Body of pancreas (tissue), 4 donors: ENCODE data around the gene SLC24A3. TPM values are rescaled to one million over a fixed set of nuclear protein-coding genes. Genes with fewer than 3 reads are reported as not detected.

ENCODE experiments used
- ATAC-seq: fragments of 150-250 bp; one replicate; pipeline ENCODE4 v1.9.1; 2016
- DNase-seq, 4 donors: peaks; one replicate each; pipeline ENCODE4 v3.0.0-alpha.2; 2019
- H3K27ac ChIP-seq, 4 donors: fragments of 200-600 bp; sonication (generic); 1 replicate in 3 of 4; 2 replicates in 1 of 4; pipeline versions ENCODE4 v1.5.1 to v1.6.1; 2016 to 2019; ENCODE audit warnings: mild to moderate bottlenecking in 1 of 4, mixed read lengths in 1 of 4, moderate library complexity in 1 of 4
- H3K27me3 ChIP-seq, 2 donors: fragments of 200-600 bp; sonication (generic); one replicate each; pipeline ENCODE4 v1.6.0; 2016; ENCODE audit warnings: mild to moderate bottlenecking in 1 of 2
- H3K36me3 ChIP-seq, 2 donors: fragments of 200-600 bp; sonication (generic); replicated peaks in 1 of 2; 2 replicates each; pipeline ENCODE4 v1.5.1; 2016; ENCODE audit warnings: low read depth in 2 of 2; ENCODE audit not compliant: insufficient read depth in 1 of 2
- H3K4me1 ChIP-seq: fragments of 200-600 bp; sonication (generic); one replicate; pipeline ENCODE4 v1.6.0; 2016
- H3K4me3 ChIP-seq, 2 donors: fragments of 200-600 bp; sonication (generic); 1 replicate in 1 of 2; 2 replicates in 1 of 2; pipeline ENCODE4 v1.5.1; 2016 to 2019
- H3K9me3 ChIP-seq, 3 donors: fragments of 200-600 bp; sonication (generic); 1 replicate in 2 of 3; 2 replicates in 1 of 3; pipeline ENCODE4 v1.5.1; 2016
- POLR2A ChIP-seq, 3 donors: fragments of 450-650 bp; IDR thresholded peaks; one replicate each; pipeline ENCODE4 v1.6.1; 2016; ENCODE audit warnings: antibody characterized with exemption in 3 of 3, mild to moderate bottlenecking in 2 of 3
- WGBS, 2 donors: methylation state at CpG; one replicate each; pipeline ENCODE4 v1.1.5; 2017; 5-methylcytosine and 5-hydroxymethylcytosine counted together
- intact Hi-C: fragments of 100-400 bp; cut with DNase I; formaldehyde crosslinking; loops from one replicate; pipeline ENCODE4 v1.15.1; 2023
- total RNA-seq, 2 donors: library from RNA; depleted of rRNA; stranded (reverse); fragments of >200 nt; gene quantifications; one replicate each; pipeline ENCODE4 v1.1.0, GENCODE V29; 2016
- TF ChIP-seq, protein P1 (sequence below), 7 experiments: fragments of 450-650 bp in 4 of 7; fragments of 200-600 bp in 3 of 7; sonication (generic) in 3 of 7; IDR thresholded peaks; one replicate each; pipeline ENCODE4 v1.5.1; 2016 to 2019; ENCODE audit warnings: antibody characterized with exemption in 7 of 7

Gene SLC24A3
- total RNA-seq, 2 donors from 2014 or later = 0.66 to 1.0 TPM

DNA sequence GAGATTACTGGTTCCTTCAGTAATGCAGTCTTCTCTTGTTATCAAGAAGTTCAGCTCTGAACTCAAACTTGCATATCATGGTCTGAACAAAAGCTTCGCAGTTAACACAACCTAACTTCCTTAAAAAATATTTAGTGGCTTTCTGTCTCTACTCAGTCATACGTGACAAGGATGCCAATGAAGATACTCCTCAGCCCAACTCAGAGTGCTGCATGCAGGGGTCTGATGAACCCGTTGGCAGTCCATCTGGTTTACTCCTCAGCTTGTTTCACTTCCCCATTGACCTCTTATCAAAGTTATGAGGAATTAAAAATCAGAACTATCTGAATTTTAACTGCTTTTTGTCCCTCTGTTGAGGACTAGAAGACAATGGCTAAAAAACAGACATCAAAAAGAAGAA lies 489.0 kb downstream of the SLC24A3 start:
- WGBS, 2 donors = 65 to 77% methylated on average over 3 of the region's 3 CpGs
- no peak overlapping the region for H3K27ac ChIP-seq
- no peaks in the 10 kb centered on the region for H3K36me3 ChIP-seq
- TF ChIP-seq, protein P1, sequence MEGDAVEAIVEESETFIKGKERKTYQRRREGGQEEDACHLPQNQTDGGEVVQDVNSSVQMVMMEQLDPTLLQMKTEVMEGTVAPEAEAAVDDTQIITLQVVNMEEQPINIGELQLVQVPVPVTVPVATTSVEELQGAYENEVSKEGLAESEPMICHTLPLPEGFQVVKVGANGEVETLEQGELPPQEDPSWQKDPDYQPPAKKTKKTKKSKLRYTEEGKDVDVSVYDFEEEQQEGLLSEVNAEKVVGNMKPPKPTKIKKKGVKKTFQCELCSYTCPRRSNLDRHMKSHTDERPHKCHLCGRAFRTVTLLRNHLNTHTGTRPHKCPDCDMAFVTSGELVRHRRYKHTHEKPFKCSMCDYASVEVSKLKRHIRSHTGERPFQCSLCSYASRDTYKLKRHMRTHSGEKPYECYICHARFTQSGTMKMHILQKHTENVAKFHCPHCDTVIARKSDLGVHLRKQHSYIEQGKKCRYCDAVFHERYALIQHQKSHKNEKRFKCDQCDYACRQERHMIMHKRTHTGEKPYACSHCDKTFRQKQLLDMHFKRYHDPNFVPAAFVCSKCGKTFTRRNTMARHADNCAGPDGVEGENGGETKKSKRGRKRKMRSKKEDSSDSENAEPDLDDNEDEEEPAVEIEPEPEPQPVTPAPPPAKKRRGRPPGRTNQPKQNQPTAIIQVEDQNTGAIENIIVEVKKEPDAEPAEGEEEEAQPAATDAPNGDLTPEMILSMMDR (IDR thresholded peaks at IDR 0.05) = no peak
- TF ChIP-seq POLR2A (IDR thresholded peaks at IDR 0.05) = no peak
- H3K9me3 ChIP-seq = peaks cover 0 to 4% (median 0%) of the 10 kb centered on the region in 3 donors
- no peaks in the 10 kb centered on the region for H3K27me3 ChIP-seq
- no peaks in the 10 kb centered on the region for H3K4me1 ChIP-seq
- DNase-seq (peak in 1 of 4 donors; percentile 19), ATAC-seq (no peak)
- no peak overlapping the region for H3K4me3 ChIP-seq
- intact Hi-C loops = no loop called here

DNA sequence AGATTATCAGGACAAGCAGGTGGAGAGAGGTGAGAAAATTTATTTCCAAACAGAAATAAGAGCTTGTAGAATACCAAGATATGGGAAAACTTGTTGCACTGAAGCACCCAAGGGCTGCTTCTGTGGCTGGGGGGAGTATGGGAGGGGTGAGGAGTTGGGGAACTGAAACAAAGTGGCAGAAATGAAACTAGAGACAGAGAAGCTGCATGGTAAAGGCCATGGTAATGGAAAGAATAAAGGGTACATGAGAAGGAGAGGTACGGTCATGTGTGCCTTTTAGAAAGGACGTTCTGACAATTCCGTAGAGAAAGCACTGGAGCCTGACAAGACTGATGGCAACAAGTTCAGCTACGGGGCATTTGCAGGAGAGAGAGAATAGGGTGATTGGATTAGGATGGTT lies 494.0 kb downstream of the SLC24A3 start:
- Histone ChIP-seq H3K9me3 (peaks cover 0 to 4% (median 0%) of the 10 kb centered on the region in 3 donors), H3K4me1 (no peaks in the 10 kb centered on the region), H3K36me3 (no peaks in the 10 kb centered on the region), H3K27me3 (no peaks in the 10 kb centered on the region), H3K27ac (no peak overlapping the region), H3K4me3 (no peak overlapping the region)
- WGBS, 2 donors = 73 to 75% methylated on average over 4 of the region's 4 CpGs
- TF ChIP-seq, protein P1 (IDR thresholded peaks at IDR 0.05) = no peak
- TF ChIP-seq POLR2A (IDR thresholded peaks at IDR 0.05) = no peak
- DNase-seq = no peak
- intact Hi-C loops = no loop called here
- ATAC-seq = no peak

DNA sequence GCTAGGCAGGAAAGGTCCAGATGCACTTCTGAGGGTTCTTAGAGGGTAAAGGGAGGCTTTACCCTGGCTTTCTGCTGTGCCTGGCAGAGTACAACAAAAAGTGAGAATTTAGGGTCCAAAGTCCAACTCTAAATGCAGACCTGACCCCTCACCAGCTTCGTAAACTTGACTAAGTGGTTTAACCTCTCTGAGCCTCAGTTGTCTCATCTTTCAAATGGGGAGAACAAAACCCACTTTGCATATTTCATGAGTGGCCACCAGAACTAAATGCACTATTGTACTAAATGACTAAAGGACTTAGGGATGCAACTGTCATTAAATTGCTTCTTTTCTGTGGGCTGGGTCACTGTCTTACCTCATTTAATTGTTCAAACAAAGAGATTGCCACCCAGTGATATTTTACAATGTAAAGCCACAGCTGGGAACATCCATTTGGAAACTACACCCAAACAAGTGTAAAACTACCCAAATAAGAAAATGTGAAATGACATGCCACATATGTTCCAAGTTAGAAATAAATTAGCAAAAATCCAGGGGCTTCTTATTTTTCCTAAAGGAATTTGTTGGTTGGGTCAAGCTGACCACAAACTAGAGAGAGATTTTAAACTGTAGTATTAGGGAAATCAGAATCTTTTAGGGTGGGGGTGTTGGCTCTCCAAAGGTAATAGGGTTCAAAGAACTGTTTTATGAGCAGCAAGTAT lies 497.3 kb downstream of the SLC24A3 start:
- DNase-seq (no peak), ATAC-seq (no peak)
- Histone ChIP-seq H3K4me1 (no peaks in the 10 kb centered on the region), H3K27me3 (no peaks in the 10 kb centered on the region), H3K4me3 (no peak overlapping the region), H3K9me3 (no peaks in the 10 kb centered on the region), H3K36me3 (no peaks in the 10 kb centered on the region), H3K27ac (no peak overlapping the region)
- intact Hi-C loops = no loop called here
- TF ChIP-seq, protein P1 (IDR thresholded peaks at IDR 0.05) = no peak
- no peak for TF ChIP-seq POLR2A (IDR thresholded peaks at IDR 0.05)
- 11 to 63% methylated on average over 1 of the region's 1 CpG for WGBS, 2 donors

DNA sequence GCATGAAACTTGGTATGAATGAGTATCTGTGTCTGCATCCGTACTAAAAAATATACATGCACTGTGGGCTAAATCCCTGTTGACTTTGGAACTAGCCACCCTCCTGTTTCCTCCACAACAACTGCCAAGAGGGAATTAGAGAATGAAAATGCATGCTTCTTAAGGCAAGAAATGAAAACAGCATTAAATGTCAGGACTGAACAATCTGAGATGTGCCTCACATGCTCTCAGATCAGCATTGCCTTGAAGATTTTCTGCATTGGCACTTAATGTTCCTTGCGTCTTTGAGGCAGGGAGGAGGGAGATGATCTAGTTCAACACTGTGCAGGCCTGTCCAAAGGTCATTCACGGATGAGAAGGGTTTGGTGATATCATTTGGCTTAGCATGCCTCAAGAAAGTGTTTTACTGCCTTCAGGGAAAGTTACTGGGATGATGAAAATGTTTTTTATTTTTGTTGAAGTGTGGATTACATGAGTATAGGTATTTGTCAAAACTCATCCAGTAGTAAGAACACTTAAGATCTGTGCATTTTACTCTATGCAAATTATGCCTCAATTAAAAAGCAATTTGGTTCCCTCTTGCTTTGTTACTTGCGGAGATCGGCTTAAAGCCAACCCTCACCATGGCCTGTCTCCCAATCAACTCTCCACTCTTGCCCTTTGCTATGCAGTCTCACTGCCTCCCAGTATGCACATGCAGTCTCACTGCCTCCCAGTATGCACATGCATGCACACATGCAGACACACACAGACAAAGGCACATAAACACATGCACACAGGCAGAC lies 498.1 kb downstream of the SLC24A3 start:
- intact Hi-C loops = no loop called here
- no peak for DNase-seq
- no peak overlapping the region for H3K4me3 ChIP-seq
- no peak for ATAC-seq
- TF ChIP-seq, protein P1 (IDR thresholded peaks at IDR 0.05) = no peak
- TF ChIP-seq POLR2A (IDR thresholded peaks at IDR 0.05) = no peak
- H3K4me1 ChIP-seq = no peaks in the 10 kb centered on the region
- no peaks in the 10 kb centered on the region for H3K27me3 ChIP-seq
- no peaks in the 10 kb centered on the region for H3K9me3 ChIP-seq
- H3K27ac ChIP-seq = no peak overlapping the region
- H3K36me3 ChIP-seq = no peaks in the 10 kb centered on the region
- 61 to 68% methylated on average over 5 of the region's 5 CpGs for WGBS, 2 donors
